Smooth muscle cell (in vitro differentiated cells): Measurements from ENCODE around the gene SCFD2. TPM values are rescaled to one million over a fixed set of nuclear protein-coding genes. Genes with fewer than 3 reads are reported as not detected.
A peak's percentile ranks its signal among the peaks of the same experiment; 100 is the strongest.
"Not testable (repeated sequence)": the region's sequence is repeated elsewhere in the genome, so short reads cannot be mapped to it uniquely, and the experiment has no call there.

Experiments used
- DNase-seq: peaks from one replicate; lab custom pipeline; 2025; ENCODE audit not compliant: unreplicated experiment; lab: John Stamatoyannopoulos, UW
- H2AFZ ChIP-seq: fragments of 200-600 bp; sonication (generic); 2 replicates; pipeline ENCODE4 v1.6.0; 2016; ENCODE audit warnings: antibody characterized with exemption, low read depth, mild to moderate bottlenecking
- H3F3A ChIP-seq: fragments of 200-600 bp; sonication (generic); 2 replicates; pipeline ENCODE4 v1.6.0; 2017; ENCODE audit warnings: antibody characterized with exemption, low read depth
- H3K27ac ChIP-seq: fragments of 200-600 bp; sonication (generic); 2 replicates; pipeline ENCODE4 v1.5.1; 2016; ENCODE audit warnings: low read depth, mild to moderate bottlenecking
- H3K27me3 ChIP-seq: fragments of 200-600 bp; sonication (generic); 2 replicates; pipeline ENCODE4 v1.6.1; 2016; ENCODE audit warnings: low read depth, mild to moderate bottlenecking
- H3K36me3 ChIP-seq: fragments of 200-600 bp; sonication (generic); 2 replicates; pipeline ENCODE4 v1.5.1; 2016; ENCODE audit warnings: low read depth
- H3K4me1 ChIP-seq: fragments of 200-600 bp; sonication (generic); 2 replicates; pipeline ENCODE4 v1.5.1; 2016; ENCODE audit warnings: low read depth
- H3K4me2 ChIP-seq: fragments of 200-600 bp; sonication (generic); 2 replicates; pipeline ENCODE4 v1.6.0; 2016; ENCODE audit warnings: mild to moderate bottlenecking
- H3K4me3 ChIP-seq: fragments of 200-600 bp; sonication (generic); 2 replicates; pipeline ENCODE4 v1.5.1; 2016; ENCODE audit warnings: mild to moderate bottlenecking
- H3K79me2 ChIP-seq: fragments of 200-600 bp; sonication (generic); 2 replicates; pipeline ENCODE4 v1.6.0; 2016; ENCODE audit warnings: low read depth, mild to moderate bottlenecking
- H3K9ac ChIP-seq: fragments of 200-600 bp; sonication (generic); 2 replicates; pipeline ENCODE4 v1.6.0; 2016; ENCODE audit warnings: low read depth
- H3K9me3 ChIP-seq: fragments of 200-600 bp; sonication (generic); replicated peaks from 2 replicates; pipeline ENCODE4 v1.5.1; 2016; ENCODE audit warnings: low read depth
- H4K20me1 ChIP-seq: fragments of 200-600 bp; sonication (generic); 2 replicates; pipeline ENCODE4 v1.6.0; 2016; ENCODE audit warnings: low read depth
- WGBS: methylation state at CpG from one replicate; pipeline ENCODE4 v1.1.7; 2016; ENCODE audit warnings: low lambda C conversion rate; 5-methylcytosine and 5-hydroxymethylcytosine counted together
- polyA plus RNA-seq: library from polyadenylated mRNA; unstranded; fragments of >200 nt; fragmentation: Nextera tagmentation; extraction: Ambion mirVana; gene quantifications from 2 replicates; pipeline ENCODE4 v1.2.1, GENCODE V29; 2016
- total RNA-seq: library from RNA; depleted of rRNA; stranded (reverse); fragments of >200 nt; gene quantifications from 2 replicates; pipeline ENCODE4 v1.2.3, GENCODE V29; 2014
- TF ChIP-seq, protein P1 (sequence below): fragments of 200-600 bp; sonication (generic); IDR thresholded peaks from 2 replicates; pipeline ENCODE4 v1.5.1; 2017; ENCODE audit warnings: borderline replicate concordance, mild to moderate bottlenecking, antibody characterized with exemption; ENCODE audit not compliant: insufficient read depth, poor library complexity, severe bottlenecking

Gene SCFD2
- total and polyA plus RNA-seq, 2 experiments from 2014 or later: 7.8 to 11.4 TPM

DNA sequence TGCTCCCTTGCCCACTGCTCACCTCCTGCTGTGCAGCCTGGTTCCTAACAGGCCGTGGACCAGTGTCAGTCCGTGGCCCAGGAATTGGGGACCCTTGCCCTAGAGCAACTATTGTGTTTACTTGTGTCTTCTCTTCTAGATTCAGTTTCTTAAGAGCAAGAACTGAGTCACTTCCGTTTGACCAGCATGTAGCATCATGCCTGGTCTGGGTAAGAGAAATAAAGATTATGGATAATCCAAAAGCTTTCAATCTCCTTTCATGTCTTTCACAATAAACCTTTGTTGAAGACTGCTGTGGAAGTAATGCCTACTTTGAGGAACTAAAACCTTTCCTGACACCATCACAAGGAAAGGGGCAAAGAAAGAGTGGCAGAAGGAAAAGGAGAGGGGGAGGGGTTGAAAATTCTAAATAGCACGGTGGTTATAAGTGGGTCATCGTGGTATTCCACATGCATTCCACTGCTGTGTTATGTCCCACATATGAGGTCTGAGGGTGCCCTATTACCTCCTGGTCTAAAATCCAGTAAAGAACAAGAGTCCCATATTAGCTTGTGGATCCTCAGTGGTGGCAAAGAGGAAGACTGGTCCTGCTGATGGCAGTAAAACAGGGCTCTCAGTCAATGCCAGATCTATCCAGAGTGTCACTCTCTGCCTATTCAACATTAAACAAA lies 370.4 kb downstream of the SCFD2 start:
- Histone ChIP-seq H3K27me3 (no peaks in the 10 kb centered on the region), H3K79me2 (no peaks in the 10 kb centered on the region), H3F3A (peaks cover 6% of the 10 kb centered on the region), H3K4me2 (peak overlapping the region; percentile 70), H3K36me3 (no peaks in the 10 kb centered on the region), H3K9ac (peak overlapping the region; percentile 18), H3K27ac (peak overlapping the region; percentile 88), H2AFZ (no peak overlapping the region), H3K4me1 (peaks cover 16% of the 10 kb centered on the region), H3K9me3 (no peaks in the 10 kb centered on the region), H4K20me1 (no peaks in the 10 kb centered on the region), H3K4me3 (no peak overlapping the region)
- no peak for DNase-seq
- TF ChIP-seq, protein P1, sequence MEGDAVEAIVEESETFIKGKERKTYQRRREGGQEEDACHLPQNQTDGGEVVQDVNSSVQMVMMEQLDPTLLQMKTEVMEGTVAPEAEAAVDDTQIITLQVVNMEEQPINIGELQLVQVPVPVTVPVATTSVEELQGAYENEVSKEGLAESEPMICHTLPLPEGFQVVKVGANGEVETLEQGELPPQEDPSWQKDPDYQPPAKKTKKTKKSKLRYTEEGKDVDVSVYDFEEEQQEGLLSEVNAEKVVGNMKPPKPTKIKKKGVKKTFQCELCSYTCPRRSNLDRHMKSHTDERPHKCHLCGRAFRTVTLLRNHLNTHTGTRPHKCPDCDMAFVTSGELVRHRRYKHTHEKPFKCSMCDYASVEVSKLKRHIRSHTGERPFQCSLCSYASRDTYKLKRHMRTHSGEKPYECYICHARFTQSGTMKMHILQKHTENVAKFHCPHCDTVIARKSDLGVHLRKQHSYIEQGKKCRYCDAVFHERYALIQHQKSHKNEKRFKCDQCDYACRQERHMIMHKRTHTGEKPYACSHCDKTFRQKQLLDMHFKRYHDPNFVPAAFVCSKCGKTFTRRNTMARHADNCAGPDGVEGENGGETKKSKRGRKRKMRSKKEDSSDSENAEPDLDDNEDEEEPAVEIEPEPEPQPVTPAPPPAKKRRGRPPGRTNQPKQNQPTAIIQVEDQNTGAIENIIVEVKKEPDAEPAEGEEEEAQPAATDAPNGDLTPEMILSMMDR: no peak
- 49% methylated on average over 5 of the region's 5 CpGs for WGBS

DNA sequence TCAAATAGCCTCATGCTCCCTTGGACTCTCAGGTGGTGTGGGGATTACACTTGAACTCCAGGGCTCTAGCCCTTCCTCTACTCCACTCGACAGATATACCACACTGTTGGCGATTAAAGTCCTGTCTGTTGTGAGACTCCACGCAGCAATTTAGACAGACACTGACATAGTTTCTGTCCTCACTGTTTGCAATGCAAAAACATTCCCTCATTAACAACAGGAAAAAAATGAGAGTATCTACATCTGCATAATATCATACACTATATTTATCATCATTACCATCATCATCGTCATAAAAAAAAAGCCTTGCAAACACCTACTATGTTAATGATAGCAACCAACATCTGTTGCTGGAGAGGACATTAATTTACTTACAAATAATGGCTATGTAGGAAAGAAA lies 371.3 kb downstream of the SCFD2 start:
- Histone ChIP-seq H3K27ac (peak overlapping the region; percentile 88), H3K9ac (no peak overlapping the region), H4K20me1 (no peaks in the 10 kb centered on the region), H3K27me3 (no peaks in the 10 kb centered on the region), H3K79me2 (no peaks in the 10 kb centered on the region), H3K36me3 (no peaks in the 10 kb centered on the region), H3K4me3 (no peak overlapping the region), H3F3A (peaks cover 6% of the 10 kb centered on the region), H3K4me1 (peaks cover 16% of the 10 kb centered on the region), H3K4me2 (no peak overlapping the region), H2AFZ (no peak overlapping the region), H3K9me3 (no peaks in the 10 kb centered on the region)
- DNase-seq: no peak
- TF ChIP-seq, protein P1: no peak
- 83% methylated on average over 4 of the region's 4 CpGs for WGBS

GRCh38 chr4:52993771-52994170 lies 372.1 kb downstream of the SCFD2 start:
- Histone ChIP-seq H3K27me3 (no peaks in the 10 kb centered on the region), H3K9me3 (no peaks in the 10 kb centered on the region), H4K20me1 (no peaks in the 10 kb centered on the region), H3K4me3 (no peak overlapping the region), H2AFZ (no peak overlapping the region), H3K79me2 (no peaks in the 10 kb centered on the region), H3K9ac (no peak overlapping the region), H3K36me3 (no peaks in the 10 kb centered on the region), H3K4me2 (no peak overlapping the region), H3K4me1 (peaks cover 16% of the 10 kb centered on the region), H3K27ac (no peak overlapping the region), H3F3A (peaks cover 6% of the 10 kb centered on the region)
- TF ChIP-seq, protein P1: no peak
- no peak for DNase-seq
- WGBS: 97% methylated on average over 6 of the region's 6 CpGs

DNA sequence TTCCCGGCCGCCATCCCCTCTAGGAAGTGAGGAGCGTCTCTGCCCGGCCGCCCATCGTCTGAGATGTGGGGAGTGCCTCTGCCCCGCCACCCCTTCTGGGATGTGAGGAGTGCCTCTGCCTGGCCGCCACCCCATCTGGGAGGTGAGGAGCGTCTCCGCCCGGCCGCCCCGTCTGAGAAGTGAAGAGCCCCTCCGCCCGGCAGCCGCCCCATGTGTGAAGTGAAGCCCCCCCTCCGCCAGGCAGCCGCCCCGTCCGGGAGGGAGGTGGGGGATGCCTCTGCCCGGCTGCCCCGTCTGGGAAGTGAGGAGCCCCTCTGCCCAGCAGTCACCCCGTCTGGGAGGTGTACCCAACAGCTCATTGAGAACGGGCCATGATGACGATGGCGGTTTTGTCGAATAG lies 373.3 kb downstream of the SCFD2 start:
- not testable (repeated sequence) for H3K4me3 ChIP-seq

More for the DNA sequence above, 373.3 kb downstream of the SCFD2 start:
- not testable (repeated sequence) for H3F3A ChIP-seq, H3K9me3 ChIP-seq, DNase-seq, H3K9ac ChIP-seq, H3K4me2 ChIP-seq, H3K36me3 ChIP-seq, H4K20me1 ChIP-seq, H2AFZ ChIP-seq, H3K27ac ChIP-seq, H3K27me3 ChIP-seq, H3K79me2 ChIP-seq
- 94% methylated on average over 24 of the region's 27 CpGs for WGBS
- H3K4me1 ChIP-seq: peaks cover 16% of the 10 kb centered on the region
